NCI-H1694 (cell line): ENCODE data around the gene TFAM.
"Not testable (repeated sequence)": the region's sequence is repeated elsewhere in the genome, so short reads cannot be mapped to it uniquely, and the experiment has no call there.

ENCODE experiments used
- DNase-seq: peaks from one replicate; lab custom pipeline; 2025; lab: John Stamatoyannopoulos, UW

The TFAM gene

DNA sequence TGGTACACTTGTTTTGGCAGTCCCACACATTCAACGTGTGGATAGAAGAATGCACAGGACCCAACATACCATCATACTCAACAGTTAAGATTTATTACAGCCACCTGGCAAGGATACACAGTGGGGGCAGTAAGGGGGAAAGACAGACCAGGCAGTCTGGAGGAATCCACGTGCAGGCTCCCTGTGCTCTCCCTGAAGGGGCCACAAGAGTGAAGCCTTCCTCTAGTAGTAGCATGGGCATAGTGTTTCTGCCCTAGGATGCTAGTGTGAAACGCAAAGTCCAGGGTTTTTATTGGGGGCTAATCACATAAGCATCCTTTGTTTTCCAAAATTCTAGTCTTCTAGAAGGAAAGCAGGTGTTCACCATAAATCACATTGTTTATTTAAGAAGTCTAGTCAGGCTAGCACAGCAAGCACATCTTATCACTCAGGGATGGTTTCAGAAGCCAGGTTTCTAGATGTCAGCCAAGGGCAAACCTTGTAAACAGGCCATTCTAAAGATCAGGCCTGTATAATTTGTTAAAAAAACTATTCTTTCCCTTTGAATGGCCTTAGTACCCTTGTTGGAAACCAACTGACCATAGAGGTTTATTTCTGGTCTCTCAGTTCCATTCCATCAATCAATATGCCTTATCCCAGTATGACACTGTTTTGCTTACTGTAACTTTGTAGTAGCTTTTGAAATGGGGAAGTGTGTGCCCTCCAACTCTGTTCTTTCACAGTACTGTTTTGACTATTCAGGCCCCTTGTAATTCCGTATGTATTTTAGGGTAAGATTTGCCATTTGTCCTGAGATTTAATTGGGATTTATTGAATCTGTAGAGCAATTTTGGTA, 12.4 kb upstream of the TFAM start:
- DNase-seq, result no peak

DNA sequence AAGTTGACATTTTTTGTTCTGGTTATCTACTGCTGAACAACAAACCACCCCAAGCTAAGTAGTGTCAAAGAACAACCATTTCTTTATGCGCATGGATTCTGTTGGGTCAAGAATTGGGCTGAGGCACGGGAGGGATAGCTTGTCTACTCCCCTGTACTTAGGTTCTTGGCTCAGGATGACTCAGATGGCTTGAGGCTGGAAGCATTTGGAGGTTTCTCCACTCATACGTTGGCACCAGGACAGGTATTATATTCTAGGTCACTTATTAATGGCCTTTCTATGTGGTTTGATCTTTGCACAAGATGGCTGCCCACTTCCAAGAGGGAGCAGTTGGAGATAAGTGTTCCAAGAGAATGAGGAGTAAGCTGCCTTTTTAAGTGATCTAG, 11.8 kb upstream of the TFAM start:
- DNase-seq, result no peak

DNA sequence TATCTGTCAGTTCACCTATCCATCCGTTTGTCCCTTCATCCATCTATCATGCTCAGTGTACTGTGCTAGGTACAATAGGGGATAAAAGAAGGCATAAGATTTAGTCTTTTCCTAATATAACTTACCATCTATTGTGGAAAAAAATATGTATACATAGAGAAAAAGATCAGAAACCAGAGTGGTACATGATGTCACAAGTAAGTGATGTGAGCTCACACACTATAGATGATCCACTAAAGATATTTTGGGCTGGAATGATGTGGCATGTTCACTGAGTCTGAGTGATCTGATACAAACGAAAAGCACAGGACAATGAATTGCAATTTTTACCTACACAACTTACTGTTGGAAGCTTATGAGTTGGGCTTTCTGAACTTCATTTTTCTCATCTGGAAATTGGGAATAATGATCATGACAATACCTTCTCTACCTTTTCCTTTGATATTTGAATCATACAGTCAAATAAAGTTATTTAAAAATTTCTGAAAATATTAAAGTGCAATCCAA, 2.7 kb upstream of the TFAM start:
- DNase-seq, result no peak

DNA sequence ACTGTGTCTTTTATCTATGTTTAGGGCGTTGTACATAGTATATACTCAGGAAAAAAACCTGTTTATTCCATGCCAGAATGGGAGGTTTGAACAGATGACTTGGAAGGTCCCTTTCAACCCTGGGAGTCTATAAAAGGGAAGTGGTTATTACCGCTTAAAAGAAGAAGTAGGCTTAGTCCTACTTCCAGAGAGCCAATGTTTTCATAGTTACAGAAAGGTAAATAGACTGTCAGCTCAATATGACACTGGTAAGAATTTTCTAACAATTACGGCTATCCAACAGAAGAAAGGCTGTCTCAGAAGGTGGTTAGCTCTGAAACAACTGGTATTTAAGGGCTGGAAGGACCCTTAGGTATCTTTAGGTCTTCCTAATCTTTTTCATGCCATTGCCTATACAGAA, 1.1 kb upstream of the TFAM start:
- no peak for DNase-seq

DNA sequence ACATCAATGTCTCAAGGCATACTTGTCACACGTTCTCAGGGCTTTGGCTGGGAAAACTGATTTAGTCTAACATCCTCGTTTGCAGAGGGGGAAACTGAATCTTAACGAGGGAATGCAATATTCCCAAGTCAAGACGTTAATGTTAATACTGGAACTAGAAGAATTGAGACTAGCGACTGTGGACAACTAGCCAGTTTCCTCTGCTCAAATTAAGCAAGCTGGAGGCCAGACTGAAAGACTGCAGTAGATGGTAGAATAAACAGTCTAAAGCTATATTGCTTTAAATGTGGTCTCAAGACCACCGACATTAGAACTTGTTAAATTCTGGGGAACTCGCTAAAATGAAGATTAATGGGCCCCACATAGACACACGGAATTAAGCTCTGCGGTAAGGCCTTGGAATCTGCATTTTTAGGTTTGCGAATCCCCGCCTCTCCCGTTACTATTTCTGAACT, 639 bp upstream of the TFAM start:
- no peak for DNase-seq

DNA sequence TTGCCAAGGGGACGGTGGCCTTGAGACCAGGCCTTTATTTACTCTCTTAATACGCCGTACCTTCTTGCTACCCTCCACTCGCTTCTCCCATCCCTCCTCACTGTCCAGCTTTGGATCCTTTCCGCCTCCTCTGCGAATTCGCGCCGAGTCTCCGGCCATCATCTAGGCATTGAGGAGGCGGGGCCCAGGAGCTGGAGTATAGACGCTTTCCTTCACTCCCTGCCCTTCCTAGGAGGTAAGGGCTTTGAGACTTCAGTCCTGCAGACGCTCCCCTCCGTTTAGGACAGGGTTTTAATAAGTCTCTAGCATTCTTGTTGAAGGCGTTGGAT, 538 bp downstream of the TFAM start:
- no peak for DNase-seq

DNA sequence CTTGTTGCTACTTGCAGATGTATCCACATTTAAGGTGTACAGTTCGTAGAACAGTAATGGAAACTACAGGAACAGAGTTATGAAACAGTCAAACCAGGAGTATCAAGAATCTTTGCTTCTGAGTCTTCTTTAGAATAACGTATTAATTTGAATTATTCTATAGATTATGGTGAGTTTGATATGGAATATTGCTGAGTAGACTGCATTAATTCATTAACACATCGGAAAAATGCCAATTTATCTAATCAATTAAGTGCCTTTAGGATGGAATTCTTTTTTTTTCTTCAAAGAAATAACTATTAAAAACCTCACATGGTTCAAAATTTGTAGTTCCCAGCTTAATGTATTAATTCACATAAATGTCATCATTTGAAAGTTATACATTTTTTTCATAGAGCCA, 3.8 kb downstream of the TFAM start:
- no peak for DNase-seq

DNA sequence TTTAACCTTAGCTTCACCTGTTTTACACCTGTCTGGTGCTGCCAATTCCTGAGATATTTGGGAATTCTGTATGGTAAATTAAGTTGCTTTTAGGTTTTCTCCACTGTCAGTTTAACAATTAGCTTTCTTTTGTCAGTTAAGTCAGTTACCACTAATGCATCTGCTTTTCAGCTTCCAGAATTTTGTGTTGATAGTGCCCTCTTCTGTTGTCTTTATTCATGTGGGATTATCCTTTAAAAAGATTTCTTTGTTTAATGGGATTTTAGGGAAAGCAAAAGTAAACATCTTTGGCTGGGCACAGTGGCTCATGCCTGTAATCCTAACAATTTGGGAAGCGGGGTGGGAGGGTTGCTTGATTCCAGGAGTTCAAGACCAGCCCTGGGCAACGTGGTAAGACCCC, 8.1 kb downstream of the TFAM start:
- DNase-seq, result no peak

DNA sequence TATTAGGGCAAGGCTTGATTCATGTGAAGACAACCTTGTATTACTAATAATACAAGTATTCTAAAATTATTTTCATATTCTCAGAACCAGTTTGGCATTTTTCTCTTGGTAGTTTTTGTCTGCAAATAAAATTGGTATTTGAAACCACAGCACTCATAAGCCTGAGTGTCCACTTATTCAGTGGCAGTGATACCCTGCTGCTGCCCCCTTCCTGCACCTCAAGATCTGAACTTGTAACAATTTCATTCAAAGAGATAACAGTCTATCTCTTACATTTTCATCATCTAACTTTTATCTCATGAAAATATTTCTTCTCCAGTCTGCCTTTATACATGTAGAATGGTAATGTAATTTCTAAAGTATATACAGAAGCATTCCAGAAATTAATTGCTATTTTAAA, 9.3 kb downstream of the TFAM start:
- DNase-seq, result no peak

DNA sequence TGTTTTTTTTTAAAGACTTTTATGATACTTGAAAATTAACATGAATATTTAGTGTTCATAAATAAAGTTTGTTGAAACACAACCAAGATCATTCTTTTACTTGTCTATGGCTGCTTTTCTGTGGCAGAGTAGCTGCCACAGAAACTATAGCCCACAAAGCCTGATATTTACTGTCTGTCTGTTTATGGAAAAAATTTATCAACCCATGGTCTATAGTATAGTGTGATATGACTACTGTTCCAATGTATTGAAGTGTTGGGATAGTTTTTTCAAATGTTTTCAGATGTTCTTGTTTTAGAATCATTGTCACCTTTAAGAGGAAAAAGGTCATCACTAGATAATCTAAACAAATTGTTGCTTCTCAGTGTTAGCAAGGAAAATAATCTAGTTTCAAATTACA, 10.8 kb downstream of the TFAM start:
- DNase-seq, result no peak

DNA sequence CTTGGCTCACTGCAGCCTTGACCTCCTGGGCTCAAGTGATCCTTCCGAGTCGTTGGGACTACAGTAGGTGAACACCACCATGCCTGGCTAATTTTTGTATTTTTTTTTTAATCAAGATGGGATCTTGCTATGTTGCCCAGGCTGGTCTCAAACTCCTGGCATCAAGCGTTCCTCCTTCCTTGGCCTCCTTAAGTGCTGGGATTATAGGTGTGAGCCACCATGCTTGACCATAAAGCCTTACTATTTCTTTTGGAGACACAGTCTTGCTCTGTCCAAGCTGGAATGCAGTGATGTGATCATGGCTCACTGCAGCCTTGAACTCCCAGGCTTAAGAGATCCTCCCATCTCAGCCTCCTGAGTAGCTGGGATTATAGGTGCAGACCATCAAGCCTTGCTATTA, 12.6 kb downstream of the TFAM start:
- no peak for DNase-seq

DNA sequence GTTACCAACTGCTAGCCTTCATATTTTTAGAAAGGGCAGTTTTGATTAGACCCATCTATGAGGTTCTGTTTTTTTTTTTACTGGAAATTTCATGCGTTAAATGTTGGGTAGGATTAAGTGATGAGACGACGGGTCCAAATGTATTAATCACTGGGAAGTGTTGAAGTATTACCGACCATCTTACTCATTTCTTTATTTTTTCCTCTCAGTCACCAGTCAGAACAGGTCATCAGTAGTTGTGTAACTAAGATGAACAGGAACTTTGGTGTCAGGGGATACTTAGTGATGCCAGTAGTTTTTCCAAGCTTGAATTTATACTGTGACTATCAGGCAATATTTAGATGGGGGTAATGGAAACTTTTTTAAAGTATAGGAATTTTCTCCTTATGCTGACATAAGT, 14.2 kb downstream of the TFAM start:
- DNase-seq, result no peak

DNA sequence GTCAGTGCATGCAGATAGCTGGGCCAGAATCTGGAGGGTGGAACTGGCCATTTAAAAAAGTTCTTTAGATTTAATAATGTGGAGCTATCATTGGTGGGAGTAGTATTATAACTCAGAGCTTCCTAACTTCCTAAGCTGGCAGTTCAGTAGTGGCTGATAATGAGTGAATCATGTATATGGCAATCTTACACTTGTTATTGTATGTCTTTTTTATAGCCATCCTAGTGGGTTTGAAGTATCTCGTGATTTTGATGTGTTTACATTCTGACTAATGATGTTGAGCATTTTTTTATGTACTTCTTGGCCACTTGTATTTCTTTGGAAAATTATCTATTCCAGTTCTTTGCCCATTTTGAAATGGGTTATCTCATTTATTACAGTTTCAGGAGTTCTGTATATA, 15.4 kb downstream of the TFAM start:
- no peak for DNase-seq

DNA sequence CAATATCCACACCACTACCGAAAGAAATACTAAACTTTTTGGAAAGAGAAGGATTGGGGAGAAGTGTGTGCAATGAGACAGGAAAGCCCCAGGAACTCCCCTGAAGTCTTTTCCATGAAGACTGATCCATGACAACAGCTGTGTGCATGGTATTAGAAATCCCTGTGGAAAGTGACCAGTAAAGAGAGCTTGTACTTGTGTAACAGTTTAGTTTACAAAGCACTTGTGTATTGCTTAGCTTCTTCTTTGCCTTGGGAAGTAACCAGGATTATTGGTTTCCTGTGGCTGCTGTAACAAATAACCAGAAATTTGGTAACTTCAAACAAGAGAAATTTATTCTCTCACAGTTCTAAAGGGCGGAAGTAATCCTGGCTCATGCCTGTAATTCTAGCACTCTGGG, 18.8 kb downstream of the TFAM start:
- no peak for DNase-seq

DNA sequence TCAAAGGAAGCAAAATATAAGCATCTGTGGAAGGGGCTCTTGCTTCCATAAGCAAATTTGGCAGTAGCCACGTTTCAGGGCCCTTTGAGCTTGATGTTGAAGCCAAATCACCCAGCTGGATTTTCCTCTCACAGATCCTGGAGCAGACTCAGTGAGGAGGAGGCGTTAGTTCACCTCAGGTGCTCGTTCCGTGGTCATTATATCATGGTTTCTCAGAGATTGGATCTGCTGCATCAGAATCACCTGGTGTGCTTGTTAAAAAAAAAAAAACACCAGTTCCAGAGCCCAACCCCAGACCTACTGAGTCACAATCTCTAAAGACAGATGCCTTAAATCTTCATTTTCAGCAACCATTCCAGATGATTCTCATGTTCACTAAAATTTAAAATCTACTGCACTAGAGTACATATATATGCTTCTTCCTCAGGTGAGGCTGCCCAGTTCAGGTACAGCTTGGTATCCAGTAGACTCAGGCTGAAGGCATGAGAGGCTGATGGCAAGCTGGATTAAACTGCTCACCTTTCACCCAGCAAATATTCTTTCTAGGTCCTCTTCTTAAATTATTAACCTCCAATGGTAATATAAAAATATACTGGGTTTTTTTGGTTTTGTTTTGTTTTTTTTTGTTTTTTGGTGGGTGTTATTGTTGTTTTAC, 24.9 kb downstream of the TFAM start:
- no peak for DNase-seq

DNA sequence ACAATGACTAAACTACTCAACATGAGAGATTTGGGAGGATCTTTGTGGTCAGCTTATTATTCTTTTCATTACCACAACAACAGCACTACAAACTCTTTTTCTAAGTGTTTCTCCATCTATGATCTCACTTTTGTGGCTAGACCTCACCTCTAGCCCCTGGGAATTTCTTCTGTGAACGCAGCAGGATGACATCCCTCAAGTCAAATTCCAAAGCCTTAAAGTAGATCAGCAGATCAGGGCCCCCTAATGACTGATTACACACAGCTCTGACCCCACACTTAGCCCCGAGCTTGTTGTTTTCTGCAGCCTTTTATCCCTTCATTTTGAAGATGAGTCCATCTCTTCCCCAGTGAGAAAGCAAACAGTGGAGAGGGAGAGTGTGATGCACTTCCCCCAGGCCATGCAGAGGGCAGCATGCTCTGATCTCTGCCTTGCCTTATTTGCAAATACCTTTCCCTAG, 27.3 kb downstream of the TFAM start:
- DNase-seq, result no peak

DNA sequence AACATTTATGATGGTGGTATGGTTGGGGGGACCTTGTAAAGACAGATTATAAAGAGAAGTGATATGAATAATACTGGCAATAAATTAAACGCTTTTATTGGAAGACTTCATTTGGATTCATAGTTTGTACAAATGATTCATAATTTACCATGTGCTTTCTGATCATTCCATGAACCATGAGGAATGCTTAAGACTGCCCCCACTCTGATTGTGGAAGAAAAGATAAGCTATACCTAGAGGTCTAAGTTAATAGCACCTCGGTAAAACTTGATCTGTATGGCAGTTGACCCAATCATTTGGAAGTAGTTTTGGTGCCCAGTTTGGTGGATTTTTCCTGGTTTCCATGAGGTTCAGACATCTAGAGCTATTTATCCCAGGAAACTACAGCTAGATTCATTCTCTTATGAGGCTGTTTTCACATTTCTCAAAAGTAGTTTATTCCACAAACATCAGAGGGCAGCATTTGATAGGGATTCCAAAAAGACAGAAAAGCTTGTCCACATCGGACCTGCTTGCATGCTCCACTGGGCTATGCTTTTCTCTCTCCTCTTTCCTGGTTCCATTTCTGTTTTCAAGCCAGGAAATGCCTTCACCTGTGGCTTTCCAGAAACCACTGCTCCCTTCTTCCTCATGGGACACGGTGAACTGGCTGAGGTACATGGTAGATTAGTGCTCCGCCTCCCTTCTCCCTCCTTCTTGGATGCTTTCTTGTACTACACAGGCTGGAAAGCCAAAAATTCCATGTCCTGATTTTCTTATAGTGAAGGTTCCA, 29.2 kb downstream of the TFAM start:
- DNase-seq, result peak; percentile 7

DNA sequence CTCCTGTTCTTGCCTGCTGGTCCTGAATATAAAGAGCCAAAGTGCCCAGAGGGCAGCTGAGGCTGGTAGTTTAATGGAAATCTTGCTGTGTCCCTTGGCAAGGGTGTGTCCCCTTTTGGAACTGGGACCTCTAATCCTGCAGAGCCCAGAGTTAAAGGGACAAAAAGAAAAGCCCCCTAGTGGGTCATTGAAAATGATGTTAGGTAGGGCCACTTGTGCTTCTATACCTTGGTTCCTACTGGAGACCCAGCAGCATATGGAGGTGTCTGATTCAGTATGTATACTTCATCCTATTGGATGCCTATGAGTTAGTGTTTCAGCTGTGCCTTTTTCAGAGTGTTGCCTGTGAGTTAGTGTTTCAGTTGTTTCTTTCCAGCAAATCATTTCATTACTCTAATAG, 30.5 kb downstream of the TFAM start:
- DNase-seq, result no peak

DNA sequence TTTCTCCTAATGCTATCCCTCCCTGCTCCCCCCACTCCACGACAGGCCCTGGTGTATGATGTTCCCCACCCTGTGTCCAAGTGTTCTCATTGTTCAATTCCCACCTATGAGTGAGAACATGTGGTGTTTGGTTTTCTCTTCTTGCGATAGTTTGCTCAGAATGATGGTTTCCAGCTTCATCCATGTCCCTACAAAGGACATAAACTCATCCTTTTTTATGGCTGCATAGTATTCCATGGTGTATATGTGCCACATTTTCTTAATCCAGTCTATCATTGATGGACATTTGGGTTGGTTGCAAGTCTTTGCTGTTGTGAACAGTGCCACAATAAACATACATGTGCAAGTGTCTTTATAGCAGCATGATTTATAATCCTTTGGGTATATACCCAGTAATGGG, 32.7 kb downstream of the TFAM start:
- DNase-seq, result not testable (repeated sequence)

DNA sequence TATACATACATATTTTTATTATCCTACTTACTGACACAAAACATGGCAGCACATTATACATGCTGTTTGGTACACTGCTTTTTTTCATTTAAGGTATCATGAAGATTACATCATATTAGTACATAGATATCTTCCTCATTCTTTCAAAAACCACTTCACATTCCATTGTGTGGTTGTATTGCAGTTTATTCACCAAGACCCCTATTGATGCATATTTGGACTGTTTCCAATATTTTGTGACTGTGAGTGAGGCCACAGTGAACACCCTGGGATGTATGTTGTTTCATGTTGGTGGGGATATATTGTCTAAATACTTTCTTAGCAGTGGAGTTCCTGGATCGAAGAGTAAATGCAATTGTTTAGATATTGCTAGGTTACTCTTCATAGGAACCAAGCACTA, 39.0 kb downstream of the TFAM start:
- no peak for DNase-seq

DNA sequence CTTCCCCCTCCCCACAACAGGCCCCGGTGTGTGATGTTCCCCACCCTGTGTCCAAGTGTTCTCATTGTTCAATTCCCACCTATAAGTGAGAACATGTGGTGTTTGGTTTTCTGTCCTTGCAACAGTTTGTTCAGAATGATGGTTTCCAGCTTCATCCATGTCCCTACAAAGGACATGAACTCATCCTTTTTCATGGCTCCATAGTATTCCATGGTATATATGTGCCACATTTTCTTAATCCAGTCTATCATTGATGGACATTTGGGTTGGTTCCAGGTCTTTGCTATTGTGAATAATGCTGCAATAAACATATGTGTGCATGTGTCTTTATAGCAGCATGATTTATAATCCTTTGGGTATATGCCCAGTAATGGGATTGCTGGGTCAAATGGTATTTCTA, 43.2 kb downstream of the TFAM start:
- DNase-seq, result not testable (repeated sequence)

DNA sequence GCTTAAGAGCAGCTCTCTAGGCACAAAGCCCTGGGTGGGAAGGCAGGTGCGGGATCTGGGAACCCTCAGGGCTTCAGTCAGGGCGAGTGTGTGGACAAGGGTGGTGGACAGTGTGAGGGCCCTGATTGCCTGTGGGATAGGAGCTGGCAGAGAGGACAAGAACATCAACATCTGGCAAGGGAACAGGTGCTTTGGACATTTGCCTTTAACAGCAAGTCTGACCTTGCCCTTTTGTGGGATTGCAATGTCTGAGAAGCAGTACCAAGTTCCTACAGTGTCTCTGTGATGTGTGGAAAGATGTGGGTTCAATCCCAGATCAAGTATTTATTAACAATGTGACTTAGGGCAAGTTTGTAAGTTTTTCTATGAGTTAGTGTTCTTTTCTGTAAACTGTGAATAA, 46.7 kb downstream of the TFAM start:
- DNase-seq, result no peak

DNA sequence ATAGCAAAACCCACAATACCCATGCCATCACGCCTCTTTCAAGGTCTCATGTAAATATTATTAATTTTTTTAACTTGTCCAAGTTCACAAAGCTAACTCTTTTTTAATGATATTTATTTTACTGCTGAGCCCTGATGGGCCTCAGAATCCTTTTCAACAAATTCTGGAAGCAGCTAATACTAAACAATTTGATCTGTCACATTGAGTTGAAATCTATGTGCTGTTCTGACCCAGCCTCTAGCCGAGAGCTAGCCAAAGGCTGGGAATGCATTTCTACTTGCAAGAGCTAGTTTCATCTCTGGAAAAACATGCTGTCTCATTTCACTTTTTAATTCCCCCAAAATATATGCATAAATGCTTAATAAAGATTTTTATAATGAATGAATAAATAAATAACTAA, 47.9 kb downstream of the TFAM start:
- DNase-seq, result no peak
